Loucy (cell line): ENCODE measurements around the gene CELF4.

ENCODE experiments used
- EZH2phosphoT487 ChIP-seq: fragments of 200-600 bp; IDR thresholded peaks from 2 replicates; pipeline ENCODE4 v1.6.1; 2018; ENCODE audit warnings: antibody characterized with exemption, mild to moderate bottlenecking, moderate library complexity, borderline replicate concordance
- TF ChIP-seq, protein P1 (sequence below): fragments of 200-600 bp; sonication (generic); conservative IDR thresholded peaks from 2 replicates; pipeline ENCODE4 v1.5.1; 2014; ENCODE audit warnings: mild to moderate bottlenecking, antibody characterized with exemption, low read length

DNA sequence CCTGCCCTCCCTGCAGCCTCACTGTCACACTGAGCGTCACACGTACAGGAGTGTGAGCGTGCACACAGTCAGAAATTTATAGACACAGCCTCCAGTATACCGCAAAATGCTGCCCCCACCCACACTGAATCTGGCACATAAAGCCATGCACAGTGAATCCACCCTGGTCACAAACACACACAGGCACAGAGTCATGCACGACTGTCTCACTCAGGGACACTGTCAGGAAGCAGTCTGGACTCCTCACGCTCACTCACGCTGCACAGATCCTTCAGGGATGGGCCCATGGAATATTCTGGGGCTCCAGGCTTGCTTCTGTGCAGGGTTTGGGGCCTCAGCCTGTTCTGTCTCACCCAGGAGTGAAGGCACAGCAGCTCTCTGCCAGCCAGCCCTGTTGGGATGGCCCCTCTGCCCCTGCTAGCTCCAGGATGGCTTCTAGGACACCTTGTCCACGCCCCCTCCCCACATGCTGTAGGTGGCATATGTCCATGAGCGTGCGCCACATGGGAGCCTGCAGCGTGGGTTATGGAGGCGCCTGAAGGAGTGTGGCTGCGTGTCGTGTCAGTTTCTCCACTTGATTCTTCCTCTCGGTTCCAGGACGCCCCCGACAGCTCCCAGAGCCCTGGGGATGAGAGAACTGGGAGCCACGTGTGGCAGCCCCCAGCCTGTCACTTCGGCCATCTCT, 175.8 kb downstream of the CELF4 start:
- TF ChIP-seq, protein P1, sequence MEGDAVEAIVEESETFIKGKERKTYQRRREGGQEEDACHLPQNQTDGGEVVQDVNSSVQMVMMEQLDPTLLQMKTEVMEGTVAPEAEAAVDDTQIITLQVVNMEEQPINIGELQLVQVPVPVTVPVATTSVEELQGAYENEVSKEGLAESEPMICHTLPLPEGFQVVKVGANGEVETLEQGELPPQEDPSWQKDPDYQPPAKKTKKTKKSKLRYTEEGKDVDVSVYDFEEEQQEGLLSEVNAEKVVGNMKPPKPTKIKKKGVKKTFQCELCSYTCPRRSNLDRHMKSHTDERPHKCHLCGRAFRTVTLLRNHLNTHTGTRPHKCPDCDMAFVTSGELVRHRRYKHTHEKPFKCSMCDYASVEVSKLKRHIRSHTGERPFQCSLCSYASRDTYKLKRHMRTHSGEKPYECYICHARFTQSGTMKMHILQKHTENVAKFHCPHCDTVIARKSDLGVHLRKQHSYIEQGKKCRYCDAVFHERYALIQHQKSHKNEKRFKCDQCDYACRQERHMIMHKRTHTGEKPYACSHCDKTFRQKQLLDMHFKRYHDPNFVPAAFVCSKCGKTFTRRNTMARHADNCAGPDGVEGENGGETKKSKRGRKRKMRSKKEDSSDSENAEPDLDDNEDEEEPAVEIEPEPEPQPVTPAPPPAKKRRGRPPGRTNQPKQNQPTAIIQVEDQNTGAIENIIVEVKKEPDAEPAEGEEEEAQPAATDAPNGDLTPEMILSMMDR: no peak
- no peak for TF ChIP-seq EZH2phosphoT487
